ENCODE data around the gene SLC6A20. TPM values are rescaled to one million over a fixed set of nuclear protein-coding genes. Genes with fewer than 3 reads are reported as not detected.

The SLC6A20 gene
- total and polyA plus RNA-seq, 2 experiments from 2014 or later = 0.05 to 0.14 TPM

DNA sequence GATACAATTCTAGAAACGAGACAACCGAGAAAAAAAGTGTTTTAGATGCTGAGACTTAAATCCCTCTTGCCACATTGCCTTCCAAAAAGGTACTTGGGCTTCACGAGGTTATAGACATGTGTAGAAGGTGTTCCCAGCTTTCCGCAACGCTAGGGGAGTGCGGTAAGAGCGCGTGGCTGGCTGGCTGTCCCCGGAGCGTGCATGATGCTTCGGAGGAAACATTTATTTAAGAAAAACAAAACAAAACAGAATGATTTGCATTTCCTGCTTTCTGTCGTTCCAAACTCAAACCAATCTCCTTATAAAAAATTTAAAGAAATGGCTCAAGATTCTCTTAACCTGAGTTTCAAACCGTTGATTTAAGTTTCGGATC is 841 bp downstream of the SLC6A20 start:
- Mint-ChIP-seq H3K9me3 (peaks cover 4% of the 10 kb centered on the region; the same call in 2 of the 3 replicates), H3K4me3 (peak overlapping the region; percentile 65), H3K36me3 (ENCODE audit: low read depth) (no peaks in the 10 kb centered on the region), H3K4me1 (peaks cover 11% of the 10 kb centered on the region), H3K27ac (no peak overlapping the region), H3K27me3 (ENCODE audit: insufficient read depth, low read depth, poor library complexity) (peaks cover 44% of the 10 kb centered on the region)
- H3K4me1 ChIP-seq (ENCODE audit: insufficient read depth) = peaks cover 9% of the 10 kb centered on the region
- DNase-seq (ENCODE audit: low spot score) (peak; percentile 42), ATAC-seq (peak; percentile 37)
- no peak overlapping the region for H3K27ac ChIP-seq (ENCODE audit: low read depth)
- H3K9me2 ChIP-seq (ENCODE audit: insufficient read depth) = no peaks in the 10 kb centered on the region
- H4K20me1 ChIP-seq (replicated peaks; ENCODE audit: insufficient read depth) = no peaks in the 10 kb centered on the region
- no peaks in the 10 kb centered on the region for H3K36me3 ChIP-seq (ENCODE audit: insufficient read depth)
- no peak for TF ChIP-seq ZNF114 (CRISPR knock-in tag; IDR thresholded peaks at IDR 0.05)
- H3K4me3 ChIP-seq = peak overlapping the region; percentile 74
- no peaks in the 10 kb centered on the region for H3F3A ChIP-seq (replicated peaks; ENCODE audit: low read depth)
- H2AFZ ChIP-seq = peak overlapping the region; percentile 98
- H3K79me2 ChIP-seq (replicated peaks; ENCODE audit: insufficient read depth) = no peaks in the 10 kb centered on the region
- H3K4me2 ChIP-seq = peak overlapping the region; percentile 89
- H3K27me3 ChIP-seq (ENCODE audit: insufficient read depth) = peaks cover 59% of the 10 kb centered on the region

DNA sequence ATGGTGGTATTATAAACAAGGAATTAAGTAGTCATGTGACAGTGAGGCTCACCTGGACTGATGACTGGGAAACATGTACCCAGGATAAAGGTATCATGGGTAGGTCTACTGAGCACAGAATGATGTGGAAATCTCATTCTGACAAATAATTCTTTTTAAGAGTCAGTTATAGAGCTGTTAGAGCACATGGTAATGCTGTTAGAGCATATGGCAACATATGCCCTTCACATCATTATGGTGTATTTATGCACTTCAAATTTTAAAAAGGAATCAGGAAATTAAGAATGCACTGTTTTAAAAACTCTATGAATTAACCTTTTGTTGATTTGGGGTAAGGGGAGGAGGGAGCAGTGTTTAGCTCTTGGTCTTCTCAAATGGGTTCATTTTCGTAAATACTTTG is 1.7 kb downstream of the SLC6A20 start:
- peaks cover 9% of the 10 kb centered on the region for H3K4me1 ChIP-seq (ENCODE audit: insufficient read depth)
- H3K9me3 Mint-ChIP-seq = peaks cover 12% of the 10 kb centered on the region; the same call in 2 of the 3 replicates
- no peaks in the 10 kb centered on the region for H3K9me2 ChIP-seq (ENCODE audit: insufficient read depth)
- peaks cover 44% of the 10 kb centered on the region for H3K27me3 Mint-ChIP-seq (ENCODE audit: insufficient read depth, low read depth, poor library complexity)
- no peak overlapping the region for H3K27ac Mint-ChIP-seq
- H3K79me2 ChIP-seq (replicated peaks; ENCODE audit: insufficient read depth) = no peaks in the 10 kb centered on the region
- no peak overlapping the region for H3K4me3 Mint-ChIP-seq
- H3K4me2 ChIP-seq = no peak overlapping the region
- no peak for DNase-seq (ENCODE audit: low spot score)
- H3K4me3 ChIP-seq = no peak overlapping the region
- H2AFZ ChIP-seq = no peak overlapping the region
- H3K36me3 ChIP-seq (ENCODE audit: insufficient read depth) = no peaks in the 10 kb centered on the region
- H3K36me3 Mint-ChIP-seq (ENCODE audit: low read depth) = peaks cover 4% of the 10 kb centered on the region; the same call in 1 of the 3 replicates
- no peak for TF ChIP-seq ETS1 (IDR thresholded peaks at IDR 0.05)
- TF ChIP-seq CREB1 (CRISPR knock-in tag; IDR thresholded peaks at IDR 0.05; ENCODE audit: low read depth) = no peak
- TF ChIP-seq POLR2AphosphoS5 (IDR thresholded peaks at IDR 0.05; ENCODE audit: low read depth) = no peak
- TF ChIP-seq, protein P1, sequence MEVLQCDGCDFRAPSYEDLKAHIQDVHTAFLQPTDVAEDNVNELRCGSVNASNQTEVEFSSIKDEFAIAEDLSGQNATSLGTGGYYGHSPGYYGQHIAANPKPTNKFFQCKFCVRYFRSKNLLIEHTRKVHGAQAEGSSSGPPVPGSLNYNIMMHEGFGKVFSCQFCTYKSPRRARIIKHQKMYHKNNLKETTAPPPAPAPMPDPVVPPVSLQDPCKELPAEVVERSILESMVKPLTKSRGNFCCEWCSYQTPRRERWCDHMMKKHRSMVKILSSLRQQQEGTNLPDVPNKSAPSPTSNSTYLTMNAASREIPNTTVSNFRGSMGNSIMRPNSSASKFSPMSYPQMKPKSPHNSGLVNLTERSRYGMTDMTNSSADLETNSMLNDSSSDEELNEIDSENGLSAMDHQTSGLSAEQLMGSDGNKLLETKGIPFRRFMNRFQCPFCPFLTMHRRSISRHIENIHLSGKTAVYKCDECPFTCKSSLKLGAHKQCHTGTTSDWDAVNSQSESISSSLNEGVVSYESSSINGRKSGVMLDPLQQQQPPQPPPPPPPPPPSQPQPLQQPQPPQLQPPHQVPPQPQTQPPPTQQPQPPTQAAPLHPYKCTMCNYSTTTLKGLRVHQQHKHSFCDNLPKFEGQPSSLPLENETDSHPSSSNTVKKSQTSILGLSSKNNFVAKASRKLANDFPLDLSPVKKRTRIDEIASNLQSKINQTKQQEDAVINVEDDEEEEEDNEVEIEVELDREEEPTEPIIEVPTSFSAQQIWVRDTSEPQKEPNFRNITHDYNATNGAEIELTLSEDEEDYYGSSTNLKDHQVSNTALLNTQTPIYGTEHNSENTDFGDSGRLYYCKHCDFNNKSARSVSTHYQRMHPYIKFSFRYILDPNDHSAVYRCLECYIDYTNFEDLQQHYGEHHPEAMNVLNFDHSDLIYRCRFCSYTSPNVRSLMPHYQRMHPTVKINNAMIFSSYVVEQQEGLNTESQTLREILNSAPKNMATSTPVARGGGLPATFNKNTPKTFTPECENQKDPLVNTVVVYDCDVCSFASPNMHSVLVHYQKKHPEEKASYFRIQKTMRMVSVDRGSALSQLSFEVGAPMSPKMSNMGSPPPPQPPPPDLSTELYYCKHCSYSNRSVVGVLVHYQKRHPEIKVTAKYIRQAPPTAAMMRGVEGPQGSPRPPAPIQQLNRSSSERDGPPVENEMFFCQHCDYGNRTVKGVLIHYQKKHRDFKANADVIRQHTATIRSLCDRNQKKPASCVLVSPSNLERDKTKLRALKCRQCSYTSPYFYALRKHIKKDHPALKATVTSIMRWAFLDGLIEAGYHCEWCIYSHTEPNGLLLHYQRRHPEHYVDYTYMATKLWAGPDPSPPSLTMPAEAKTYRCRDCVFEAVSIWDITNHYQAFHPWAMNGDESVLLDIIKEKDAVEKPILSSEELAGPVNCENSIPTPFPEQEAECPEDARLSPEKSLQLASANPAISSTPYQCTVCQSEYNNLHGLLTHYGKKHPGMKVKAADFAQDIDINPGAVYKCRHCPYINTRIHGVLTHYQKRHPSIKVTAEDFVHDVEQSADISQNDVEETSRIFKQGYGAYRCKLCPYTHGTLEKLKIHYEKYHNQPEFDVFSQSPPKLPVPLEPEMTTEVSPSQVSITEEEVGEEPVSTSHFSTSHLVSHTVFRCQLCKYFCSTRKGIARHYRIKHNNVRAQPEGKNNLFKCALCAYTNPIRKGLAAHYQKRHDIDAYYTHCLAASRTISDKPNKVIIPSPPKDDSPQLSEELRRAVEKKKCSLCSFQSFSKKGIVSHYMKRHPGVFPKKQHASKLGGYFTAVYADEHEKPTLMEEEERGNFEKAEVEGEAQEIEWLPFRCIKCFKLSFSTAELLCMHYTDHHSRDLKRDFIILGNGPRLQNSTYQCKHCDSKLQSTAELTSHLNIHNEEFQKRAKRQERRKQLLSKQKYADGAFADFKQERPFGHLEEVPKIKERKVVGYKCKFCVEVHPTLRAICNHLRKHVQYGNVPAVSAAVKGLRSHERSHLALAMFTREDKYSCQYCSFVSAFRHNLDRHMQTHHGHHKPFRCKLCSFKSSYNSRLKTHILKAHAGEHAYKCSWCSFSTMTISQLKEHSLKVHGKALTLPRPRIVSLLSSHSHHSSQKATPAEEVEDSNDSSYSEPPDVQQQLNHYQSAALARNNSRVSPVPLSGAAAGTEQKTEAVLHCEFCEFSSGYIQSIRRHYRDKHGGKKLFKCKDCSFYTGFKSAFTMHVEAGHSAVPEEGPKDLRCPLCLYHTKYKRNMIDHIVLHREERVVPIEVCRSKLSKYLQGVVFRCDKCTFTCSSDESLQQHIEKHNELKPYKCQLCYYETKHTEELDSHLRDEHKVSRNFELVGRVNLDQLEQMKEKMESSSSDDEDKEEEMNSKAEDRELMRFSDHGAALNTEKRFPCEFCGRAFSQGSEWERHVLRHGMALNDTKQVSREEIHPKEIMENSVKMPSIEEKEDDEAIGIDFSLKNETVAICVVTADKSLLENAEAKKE (CRISPR knock-in tag; IDR thresholded peaks at IDR 0.05) = no peak
- TF ChIP-seq, protein P2, sequence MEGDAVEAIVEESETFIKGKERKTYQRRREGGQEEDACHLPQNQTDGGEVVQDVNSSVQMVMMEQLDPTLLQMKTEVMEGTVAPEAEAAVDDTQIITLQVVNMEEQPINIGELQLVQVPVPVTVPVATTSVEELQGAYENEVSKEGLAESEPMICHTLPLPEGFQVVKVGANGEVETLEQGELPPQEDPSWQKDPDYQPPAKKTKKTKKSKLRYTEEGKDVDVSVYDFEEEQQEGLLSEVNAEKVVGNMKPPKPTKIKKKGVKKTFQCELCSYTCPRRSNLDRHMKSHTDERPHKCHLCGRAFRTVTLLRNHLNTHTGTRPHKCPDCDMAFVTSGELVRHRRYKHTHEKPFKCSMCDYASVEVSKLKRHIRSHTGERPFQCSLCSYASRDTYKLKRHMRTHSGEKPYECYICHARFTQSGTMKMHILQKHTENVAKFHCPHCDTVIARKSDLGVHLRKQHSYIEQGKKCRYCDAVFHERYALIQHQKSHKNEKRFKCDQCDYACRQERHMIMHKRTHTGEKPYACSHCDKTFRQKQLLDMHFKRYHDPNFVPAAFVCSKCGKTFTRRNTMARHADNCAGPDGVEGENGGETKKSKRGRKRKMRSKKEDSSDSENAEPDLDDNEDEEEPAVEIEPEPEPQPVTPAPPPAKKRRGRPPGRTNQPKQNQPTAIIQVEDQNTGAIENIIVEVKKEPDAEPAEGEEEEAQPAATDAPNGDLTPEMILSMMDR (conservative IDR thresholded peaks at IDR 0.05; ENCODE audit: low read depth in 2 of 2) = no peak
- no peak for TF ChIP-seq STAT1 (IDR thresholded peaks at IDR 0.05; ENCODE audit: unreplicated experiment)
- ATAC-seq = no peak
- H3K27ac ChIP-seq (ENCODE audit: low read depth) = no peak overlapping the region
- H3F3A ChIP-seq (replicated peaks; ENCODE audit: low read depth) = no peaks in the 10 kb centered on the region
- H3K27me3 ChIP-seq (ENCODE audit: insufficient read depth) = peaks cover 59% of the 10 kb centered on the region
- H3K4me1 Mint-ChIP-seq = peaks cover 12% of the 10 kb centered on the region
- no peaks in the 10 kb centered on the region for H4K20me1 ChIP-seq (replicated peaks; ENCODE audit: insufficient read depth)
